GM21717 (cell line): Measurements from ENCODE around the gene IGSF9.

Source experiments
- ATAC-seq: cut with Tn5 transposase; IDR thresholded peaks from one replicate; pipeline ENCODE4 v1.9.1; 2021; ENCODE audit warnings: mild to moderate bottlenecking, moderate library complexity; ENCODE audit not compliant: unreplicated experiment

Gene IGSF9

GRCh38 chr1:159974350-159974965 is 29.0 kb upstream of the IGSF9 start:
- no peak for ATAC-seq

- no peak for ATAC-seq
Observed at GRCh38 chr1:159973350-159973940, 28.0 kb upstream of the IGSF9 start.

DNA sequence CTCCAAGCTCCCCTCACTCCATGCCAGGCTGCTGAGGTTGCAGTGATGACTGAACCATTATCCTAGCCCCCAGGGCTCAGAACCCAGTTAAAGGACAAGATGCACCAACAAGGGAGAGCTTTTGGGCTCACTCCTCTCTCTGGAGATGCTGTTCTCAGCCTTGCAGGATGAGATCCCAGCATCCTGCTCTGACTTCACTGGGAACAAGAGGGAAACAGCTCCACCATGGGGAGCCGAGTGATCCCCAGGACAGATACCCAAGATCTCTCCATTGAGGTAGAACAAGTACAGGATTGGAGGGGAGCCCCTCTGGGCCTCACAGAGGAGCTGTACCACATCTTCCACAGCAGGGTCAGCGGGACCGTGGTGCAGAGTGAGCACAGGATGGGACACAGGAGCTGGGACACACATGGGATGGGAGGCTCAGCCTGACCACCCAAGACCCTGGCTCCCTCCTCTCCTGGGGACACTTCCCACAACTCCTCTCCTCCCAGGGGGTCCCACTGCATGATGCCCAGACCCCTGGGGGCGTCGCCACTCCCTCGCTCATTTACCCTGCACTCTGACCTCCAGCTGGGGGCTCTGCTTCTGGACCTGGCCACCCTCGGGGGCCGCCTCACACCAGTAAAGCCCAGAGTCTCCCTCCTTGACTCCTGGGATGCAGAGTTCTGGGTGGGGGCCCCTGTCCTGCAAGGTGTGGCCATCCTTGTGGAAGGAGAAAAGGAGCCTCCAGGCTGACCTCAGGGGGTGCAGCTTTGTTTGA is 27.2 kb upstream of the IGSF9 start:
- no peak for ATAC-seq

- ATAC-seq, result no peak
Observed at GRCh38 chr1:159970932-159971342, 25.5 kb upstream of the IGSF9 start.

GRCh38 chr1:159968901-159969300 is 23.5 kb upstream of the IGSF9 start:
- no peak for ATAC-seq

DNA sequence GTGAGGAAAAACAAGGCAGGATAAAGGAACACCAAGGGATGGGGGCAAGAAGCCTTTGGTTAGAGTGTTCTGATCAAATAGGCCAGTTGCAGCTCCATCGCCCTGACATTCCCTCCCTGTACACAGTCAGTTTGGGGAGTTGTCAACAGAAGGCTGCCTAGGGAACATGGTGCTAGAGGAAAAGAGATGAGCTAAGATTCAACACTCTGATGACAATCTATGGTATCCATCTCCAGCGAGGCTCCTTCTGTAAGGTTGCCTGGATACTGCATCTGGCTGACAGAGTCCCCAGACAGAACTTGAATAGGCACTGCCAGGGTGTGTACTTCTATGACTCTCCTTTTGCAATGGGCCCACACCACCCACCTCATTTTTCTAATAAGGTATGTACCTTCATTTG is 19.9 kb upstream of the IGSF9 start:
- no peak for ATAC-seq

DNA sequence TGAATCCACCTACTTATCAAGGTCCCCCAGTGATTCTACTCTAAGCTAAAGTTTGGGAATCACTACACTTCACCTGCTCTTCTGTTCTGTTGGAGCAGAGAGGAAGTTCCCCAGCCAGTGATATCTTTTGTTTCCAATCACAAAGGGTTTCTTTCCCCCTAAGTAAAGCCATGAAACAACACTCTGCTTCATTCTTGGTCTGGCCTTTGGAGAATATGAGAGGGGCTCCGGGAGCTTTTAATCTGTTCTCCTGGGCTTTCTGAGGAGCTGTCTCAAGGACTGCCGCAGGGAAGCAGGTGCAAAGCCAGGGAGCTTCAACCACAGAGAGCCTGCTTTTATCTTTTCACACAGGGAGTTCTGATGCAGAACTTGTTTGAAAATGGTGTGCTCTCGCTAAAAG is 18.7 kb upstream of the IGSF9 start:
- ATAC-seq, result no peak

GRCh38 chr1:159962176-159962575 is 16.8 kb upstream of the IGSF9 start:
- ATAC-seq, result no peak

DNA sequence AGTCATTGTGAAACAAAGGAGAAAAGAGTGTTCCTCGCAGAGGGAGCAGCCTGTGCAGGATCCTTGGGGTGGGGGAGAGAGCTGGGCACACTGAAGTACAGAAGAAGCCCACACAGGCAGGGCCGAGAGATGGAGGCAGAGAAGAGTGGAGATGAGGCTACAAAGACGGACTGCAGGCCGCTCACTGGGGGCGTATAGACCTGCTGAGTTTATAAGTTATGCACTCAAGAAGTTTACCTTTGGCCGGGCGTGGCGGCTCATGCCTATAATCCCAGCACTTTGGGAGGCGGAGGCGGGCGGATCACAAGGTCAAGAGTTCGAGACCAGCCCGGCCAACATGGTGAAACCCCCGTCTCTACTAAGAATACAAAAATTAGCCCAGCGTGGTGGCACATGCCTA is 16.2 kb upstream of the IGSF9 start:
- ATAC-seq, result no peak

GRCh38 chr1:159960721-159961381 is 15.4 kb upstream of the IGSF9 start:
- no peak for ATAC-seq

DNA sequence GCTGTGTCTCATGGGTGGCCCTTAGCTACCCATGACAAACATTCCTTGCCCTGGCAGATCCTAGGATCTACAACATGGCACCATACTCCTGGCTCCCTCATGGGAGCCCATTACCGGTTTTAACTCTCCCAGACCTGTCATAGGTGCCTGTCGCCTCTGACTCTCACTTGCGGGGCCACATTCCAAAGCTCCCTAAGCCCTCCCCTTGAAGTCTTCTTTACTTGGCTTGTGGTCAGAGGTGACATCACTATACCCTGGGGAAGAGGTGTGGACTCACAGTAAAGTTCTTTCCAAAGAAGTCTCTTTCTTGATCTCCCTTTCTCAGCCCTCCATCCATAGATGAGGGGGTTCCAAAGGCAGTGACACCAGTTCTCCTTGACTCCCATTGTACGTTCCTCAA is 14.0 kb upstream of the IGSF9 start:
- no peak for ATAC-seq

DNA sequence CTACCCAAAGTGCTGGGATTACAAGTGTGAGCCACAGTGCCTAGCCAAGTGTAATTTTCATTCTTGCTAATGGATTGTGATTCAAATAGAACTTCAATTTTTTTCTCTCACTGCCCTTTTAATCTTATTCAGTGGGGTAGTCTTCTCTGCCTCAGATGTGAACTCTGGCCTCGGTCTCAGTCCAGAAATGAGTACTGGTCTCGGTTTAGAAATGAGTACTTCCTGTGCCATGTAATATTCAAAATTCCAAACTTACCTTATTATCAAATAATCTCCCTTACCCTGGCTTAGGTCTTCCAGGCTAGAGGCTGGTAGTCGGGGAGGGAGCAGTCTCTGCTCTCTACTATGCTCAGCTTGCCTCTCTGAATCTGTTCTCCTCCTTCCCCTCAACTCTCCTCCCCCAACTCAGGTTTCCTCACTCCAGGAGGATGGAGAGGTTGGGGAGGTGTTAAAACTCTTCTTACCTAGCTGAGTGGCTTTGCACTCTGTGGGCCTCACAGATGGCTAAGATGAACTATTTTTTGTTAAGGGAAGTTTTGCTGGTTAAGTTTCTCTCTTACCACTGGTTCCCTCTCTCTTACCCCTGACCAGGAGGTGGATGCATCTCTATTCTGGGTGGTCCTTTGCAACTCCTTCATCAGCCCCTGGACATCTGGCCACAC is 13.4 kb upstream of the IGSF9 start:
- no peak for ATAC-seq

DNA sequence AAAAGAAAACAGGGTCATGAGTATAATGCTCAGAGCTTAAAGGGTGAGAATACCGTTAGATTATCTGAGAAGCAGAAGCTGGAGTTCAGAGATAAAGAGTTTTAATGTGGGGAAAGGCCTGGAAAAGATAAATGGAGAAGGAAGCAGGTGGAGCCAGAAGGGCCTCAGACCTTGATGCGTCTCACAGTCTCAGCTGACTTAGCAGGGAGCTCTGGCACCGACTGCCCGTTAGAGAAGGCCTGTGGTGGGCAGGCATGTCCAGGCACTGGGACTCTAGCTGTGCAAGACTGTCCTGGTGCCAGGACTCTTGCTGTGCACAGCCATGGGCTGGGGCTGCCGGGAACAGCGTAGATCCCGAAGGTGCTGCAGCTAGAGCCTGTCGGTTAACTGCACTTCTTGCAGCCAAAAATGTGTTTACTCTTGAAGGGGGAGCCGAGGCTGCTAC is 12.4 kb upstream of the IGSF9 start:
- no peak for ATAC-seq

- no peak for ATAC-seq
Observed at GRCh38 chr1:159955456-159955855, 10.0 kb upstream of the IGSF9 start.

- no peak for ATAC-seq
Observed at GRCh38 chr1:159953536-159954515, 8.4 kb upstream of the IGSF9 start, which contains the start of gene SLAMF9. Gene SLAMF9 (minus strand): TSS chr1:159954237. CDS start chr1:159954137, 100 bp downstream.

DNA sequence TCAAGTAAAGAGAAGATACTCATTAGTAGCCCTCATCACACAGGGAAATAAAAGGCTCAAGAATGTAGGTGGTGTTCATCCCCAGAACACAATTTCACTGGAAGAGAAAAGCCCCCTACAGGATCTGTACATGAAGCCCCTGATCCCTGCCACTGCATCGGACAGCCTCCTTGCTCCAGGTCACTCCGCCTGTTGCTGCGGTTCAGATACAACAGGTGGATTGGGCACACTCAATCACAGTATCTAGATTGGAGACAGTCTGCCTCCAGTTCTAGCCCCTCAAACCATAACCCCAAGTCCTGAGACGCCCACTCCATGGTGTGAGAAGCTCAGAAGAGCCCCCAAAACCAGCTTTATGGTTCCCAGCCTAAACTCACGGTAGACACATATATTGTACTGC is 7.5 kb upstream of the IGSF9 start:
- ATAC-seq, result no peak

- no peak for ATAC-seq
Observed at GRCh38 chr1:159951551-159951950, 6.1 kb upstream of the IGSF9 start.

- no peak for ATAC-seq
Observed at GRCh38 chr1:159951016-159951415, 5.6 kb upstream of the IGSF9 start.

DNA sequence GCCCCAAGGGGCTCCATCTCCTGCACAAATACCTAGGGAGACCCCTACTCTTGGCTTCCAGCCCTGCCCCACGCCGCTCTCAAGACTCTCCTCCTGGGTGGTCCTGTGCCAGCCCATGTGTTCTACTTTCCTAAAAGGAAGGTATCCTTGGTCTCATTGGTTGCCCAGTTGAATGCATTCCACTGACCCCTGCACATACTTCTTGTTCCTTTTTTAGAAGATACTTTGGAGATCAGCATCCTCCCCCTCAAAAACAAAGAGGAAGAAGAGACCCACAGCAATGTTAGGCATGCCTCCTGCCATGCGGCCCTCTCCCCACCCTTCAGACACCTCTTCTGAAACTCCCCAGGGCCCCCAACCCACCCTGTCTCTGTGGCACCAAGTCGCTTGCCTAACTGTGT is 4.6 kb upstream of the IGSF9 start:
- ATAC-seq, result no peak

DNA sequence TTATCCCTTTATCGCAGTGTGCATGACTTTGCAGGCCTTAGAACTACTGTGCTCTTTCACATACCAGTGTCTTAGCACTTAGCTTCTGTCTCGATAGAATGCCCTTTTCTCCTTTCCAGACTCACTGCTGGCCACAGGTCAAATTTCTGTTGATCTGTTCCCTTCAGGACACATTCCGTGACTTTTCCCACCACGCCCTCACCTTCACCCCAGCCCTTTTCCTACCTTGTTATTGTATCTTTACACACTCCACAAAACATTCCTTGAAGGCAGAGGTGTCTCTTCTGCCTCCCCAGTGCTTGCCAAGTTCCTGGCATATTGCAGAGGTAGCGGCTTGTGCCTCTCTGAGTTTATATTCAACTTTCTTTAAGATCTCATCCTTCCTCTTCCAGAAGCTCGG is 3.7 kb upstream of the IGSF9 start:
- no peak for ATAC-seq
